Uterus (tissue), 2 donors: ENCODE measurements around the gene RIMS4.

ENCODE experiments used
- POLR2A ChIP-seq, 2 donors: fragments of 450-650 bp; IDR thresholded peaks; one replicate each; pipeline ENCODE4 v1.6.1; 2016; ENCODE audit warnings: antibody characterized with exemption in 2 of 2, mild to moderate bottlenecking in 1 of 2, moderate library complexity in 1 of 2
- TF ChIP-seq, protein P1 (sequence below), 4 experiments: fragments of 200-600 bp in 2 of 4; fragments of 450-650 bp in 2 of 4; sonication (generic) in 2 of 4; IDR thresholded peaks; one replicate each; pipeline ENCODE4 v1.5.1; 2016 to 2019; ENCODE audit warnings: antibody characterized with exemption in 4 of 4, mild to moderate bottlenecking in 2 of 4, moderate library complexity in 1 of 4

DNA sequence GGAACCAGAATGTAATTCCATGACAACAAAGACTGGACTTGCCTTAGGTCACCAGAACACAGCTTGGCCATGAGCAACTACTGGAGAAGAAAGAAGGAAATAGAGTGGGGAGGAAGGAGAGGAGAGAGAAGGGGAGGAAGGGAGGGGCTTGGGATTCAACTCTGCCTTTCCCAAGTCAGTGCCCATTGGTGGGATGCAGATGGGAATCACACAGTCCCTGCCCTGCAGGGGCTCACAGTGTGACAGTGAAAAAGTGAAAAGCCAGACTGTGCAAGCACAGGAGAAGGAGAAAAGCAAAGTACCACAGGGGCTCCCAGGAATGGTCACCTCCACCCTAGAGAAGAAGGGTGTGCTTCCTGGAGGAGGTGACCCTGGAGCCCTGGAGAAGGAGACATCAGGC lies 14.0 kb downstream of the RIMS4 start:
- TF ChIP-seq, protein P1, sequence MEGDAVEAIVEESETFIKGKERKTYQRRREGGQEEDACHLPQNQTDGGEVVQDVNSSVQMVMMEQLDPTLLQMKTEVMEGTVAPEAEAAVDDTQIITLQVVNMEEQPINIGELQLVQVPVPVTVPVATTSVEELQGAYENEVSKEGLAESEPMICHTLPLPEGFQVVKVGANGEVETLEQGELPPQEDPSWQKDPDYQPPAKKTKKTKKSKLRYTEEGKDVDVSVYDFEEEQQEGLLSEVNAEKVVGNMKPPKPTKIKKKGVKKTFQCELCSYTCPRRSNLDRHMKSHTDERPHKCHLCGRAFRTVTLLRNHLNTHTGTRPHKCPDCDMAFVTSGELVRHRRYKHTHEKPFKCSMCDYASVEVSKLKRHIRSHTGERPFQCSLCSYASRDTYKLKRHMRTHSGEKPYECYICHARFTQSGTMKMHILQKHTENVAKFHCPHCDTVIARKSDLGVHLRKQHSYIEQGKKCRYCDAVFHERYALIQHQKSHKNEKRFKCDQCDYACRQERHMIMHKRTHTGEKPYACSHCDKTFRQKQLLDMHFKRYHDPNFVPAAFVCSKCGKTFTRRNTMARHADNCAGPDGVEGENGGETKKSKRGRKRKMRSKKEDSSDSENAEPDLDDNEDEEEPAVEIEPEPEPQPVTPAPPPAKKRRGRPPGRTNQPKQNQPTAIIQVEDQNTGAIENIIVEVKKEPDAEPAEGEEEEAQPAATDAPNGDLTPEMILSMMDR (IDR thresholded peaks at IDR 0.05): no peak
- TF ChIP-seq POLR2A (IDR thresholded peaks at IDR 0.05): no peak
